Measurements from ENCODE around the gene MAGI2.

MAGI2 gene

GRCh38 chr7:78164459-78164858, 1289.0 kb downstream of the MAGI2 start:
- no peak for DNase-seq

GRCh38 chr7:78161781-78162180, 1291.7 kb downstream of the MAGI2 start:
- DNase-seq, result no peak

- DNase-seq, result no peak
These were observed 1293.9 kb downstream of the MAGI2 start for GRCh38 chr7:78159545-78159944.

GRCh38 chr7:78153285-78153684, 1300.2 kb downstream of the MAGI2 start:
- DNase-seq, result no peak

GRCh38 chr7:78151229-78151628, 1302.2 kb downstream of the MAGI2 start:
- no peak for DNase-seq

GRCh38 chr7:78149787-78150186, 1303.7 kb downstream of the MAGI2 start:
- DNase-seq, result no peak

- DNase-seq, result no peak
These were observed 1305.1 kb downstream of the MAGI2 start for GRCh38 chr7:78148166-78148894.

- DNase-seq, result no peak
These were observed 1306.9 kb downstream of the MAGI2 start for GRCh38 chr7:78146546-78146945.

GRCh38 chr7:78143661-78144060, 1309.8 kb downstream of the MAGI2 start:
- DNase-seq, result no peak

GRCh38 chr7:78141522-78142281, 1311.8 kb downstream of the MAGI2 start:
- DNase-seq, result no peak

- no peak for DNase-seq
These were observed 1313.4 kb downstream of the MAGI2 start for GRCh38 chr7:78140109-78140508.

- no peak for DNase-seq
These were observed 1314.1 kb downstream of the MAGI2 start for GRCh38 chr7:78139335-78139734.

- DNase-seq, result no peak
These were observed 1318.7 kb downstream of the MAGI2 start for GRCh38 chr7:78134774-78135173.

GRCh38 chr7:78134256-78134655, 1319.2 kb downstream of the MAGI2 start:
- no peak for DNase-seq

- no peak for DNase-seq
These were observed 1322.8 kb downstream of the MAGI2 start for GRCh38 chr7:78130446-78131215.

GRCh38 chr7:78129865-78130264, 1323.6 kb downstream of the MAGI2 start:
- no peak for DNase-seq

GRCh38 chr7:78127009-78127408, 1326.5 kb downstream of the MAGI2 start:
- no peak for DNase-seq

GRCh38 chr7:78125884-78126283, 1327.6 kb downstream of the MAGI2 start:
- no peak for DNase-seq

GRCh38 chr7:78124216-78124615, 1329.3 kb downstream of the MAGI2 start:
- no peak for DNase-seq

GRCh38 chr7:78121888-78122287, 1331.6 kb downstream of the MAGI2 start:
- no peak for DNase-seq

GRCh38 chr7:78118470-78118869, 1335.0 kb downstream of the MAGI2 start:
- DNase-seq, result no peak

- no peak for DNase-seq
These were observed 1337.6 kb downstream of the MAGI2 start for GRCh38 chr7:78115876-78116275.

GRCh38 chr7:78114993-78115392, 1338.5 kb downstream of the MAGI2 start:
- DNase-seq, result no peak

- DNase-seq, result no peak
These were observed 1341.0 kb downstream of the MAGI2 start for GRCh38 chr7:78112488-78112887.

All from activated CD8-positive, alpha-beta memory T cell treated with anti-CD3 and anti-CD28 coated beads, Interleukin-2, amount 50 U/mL, for 4 hours (primary cell).